ENCODE data around the gene MCOLN2. TPM values are rescaled to one million over a fixed set of nuclear protein-coding genes. Genes with fewer than 3 reads are reported as not detected.

Gene MCOLN2
- total and polyA plus RNA-seq, 2 of the 8 experiments (the other 6 are each of a cell fraction or from before 2014, with no cell fraction given) = 1.7 to 6.1 TPM

Other genes with a start within 250 kb of the MCOLN2 start
- gene LPAR3, start 103.9 kb downstream of the MCOLN2 start, total RNA-seq (2021; fragmentation: NEBNext Ultra II Directional; extraction: Animal tissue kit (Norgen Biotek cat#: 25700)) = 25.4 and 26.8 TPM in 2 replicates
- gene LPAR3, start 103.9 kb downstream of the MCOLN2 start, polyA plus RNA-seq (2011; rRNA removed) = 17.1 TPM in 2 replicates
- 2.9 and 3.8 TPM in 2 replicates for gene MCOLN3, start 51.4 kb upstream of the MCOLN2 start, total RNA-seq (2021; fragmentation: NEBNext Ultra II Directional; extraction: Animal tissue kit (Norgen Biotek cat#: 25700))
- 3.3 and 4.9 TPM in 2 replicates for gene MCOLN3, start 51.4 kb upstream of the MCOLN2 start, polyA plus RNA-seq (2011; rRNA removed)
- gene SYDE2, start 203.9 kb upstream of the MCOLN2 start, total RNA-seq (2021; fragmentation: NEBNext Ultra II Directional; extraction: Animal tissue kit (Norgen Biotek cat#: 25700)) = 12.7 and 14.6 TPM in 2 replicates
- 1.6 and 2.1 TPM in 2 replicates for gene SYDE2, start 203.9 kb upstream of the MCOLN2 start, polyA plus RNA-seq (2011; rRNA removed)

All from H1 (cell line).